CD14-positive monocyte (primary cell): Measurements from ENCODE around the gene MUC5B. TPM values are rescaled to one million over a fixed set of nuclear protein-coding genes. Genes with fewer than 3 reads are reported as not detected.

ENCODE experiments used
- DNase-seq, 3 donors: peaks; one replicate each; pipeline ENCODE4 v3.0.0-alpha.2; 2011 to 2022
- H2AFZ ChIP-seq: 2 replicates; pipeline ENCODE4 v1.6.0; 2012; ENCODE audit warnings: mild to moderate bottlenecking, low read depth, low read length, inconsistent platforms; ENCODE audit not compliant: insufficient read depth, poor library complexity, severe bottlenecking
- H3K27ac ChIP-seq, 2 donors: 1 replicate in 1 of 2; 2 replicates in 1 of 2; pipeline ENCODE4 v1.5.1; 2012 to 2013; ENCODE audit warnings: low read length in 2 of 2, control low read depth in 1 of 2, inconsistent platforms in 1 of 2, low read depth in 1 of 2, mild to moderate bottlenecking in 1 of 2
- H3K27me3 ChIP-seq, 2 donors: one replicate each; pipeline versions ENCODE4 v1.6.0 to v1.6.1; 2011 to 2013; ENCODE audit warnings: low read length in 2 of 2; ENCODE audit not compliant: control insufficient read depth in 2 of 2, insufficient read depth in 2 of 2
- H3K36me3 ChIP-seq, 2 donors: replicated peaks in 1 of 2; 1 replicate in 1 of 2; 2 replicates in 1 of 2; pipeline versions ENCODE4 v1.5.1 to v1.6.1; 2012 to 2013; ENCODE audit warnings: low read length in 2 of 2, control low read depth in 1 of 2, inconsistent platforms in 1 of 2, mild to moderate bottlenecking in 1 of 2; ENCODE audit not compliant: insufficient read depth in 2 of 2, control insufficient read depth in 1 of 2
- H3K4me1 ChIP-seq, 2 donors: 1 replicate in 1 of 2; 2 replicates in 1 of 2; pipeline versions ENCODE4 v1.5.1 to v1.6.1; 2012 to 2013; ENCODE audit warnings: low read length in 2 of 2, control low read depth in 1 of 2, inconsistent platforms in 1 of 2, mild to moderate bottlenecking in 1 of 2, moderate library complexity in 1 of 2; ENCODE audit not compliant: insufficient read depth in 2 of 2, control insufficient read depth in 1 of 2
- H3K4me2 ChIP-seq: replicated peaks from 2 replicates; pipeline ENCODE3; 2012; ENCODE audit warnings: low read length, moderate library complexity, mild to moderate bottlenecking; ENCODE audit not compliant: poor library complexity, severe bottlenecking; ENCODE audit errors: extremely low read depth
- H3K4me3 ChIP-seq, 3 experiments: fragments of 200-600 bp in 1 of 3; sonication (generic) in 1 of 3; replicated peaks in 1 of 3; 1 replicate in 2 of 3; 2 replicates in 1 of 3; pipeline ENCODE4 v1.5.1; 2011 to 2013; ENCODE audit warnings: low read length in 3 of 3, mild to moderate bottlenecking in 3 of 3, control low read depth in 2 of 3, low read depth in 2 of 3, inconsistent platforms in 1 of 3, moderate library complexity in 1 of 3
- H3K79me2 ChIP-seq: 2 replicates; pipeline ENCODE4 v1.6.0; 2012; ENCODE audit warnings: mild to moderate bottlenecking, control low read depth, inconsistent platforms, low read length, moderate library complexity; ENCODE audit not compliant: insufficient read depth
- H3K9ac ChIP-seq: 2 replicates; pipeline ENCODE4 v1.6.0; 2017; ENCODE audit warnings: low read length, mild to moderate bottlenecking; ENCODE audit not compliant: insufficient read depth, poor library complexity, severe bottlenecking
- H3K9me3 ChIP-seq, 2 donors: replicated peaks in 1 of 2; 1 replicate in 1 of 2; 2 replicates in 1 of 2; pipeline versions ENCODE4 v1.5.1 to v1.6.1; 2012 to 2013; ENCODE audit warnings: low read length in 2 of 2, control low read depth in 1 of 2; ENCODE audit not compliant: control insufficient read depth in 1 of 2, insufficient read depth in 1 of 2
- H4K20me1 ChIP-seq: 2 replicates; pipeline ENCODE4 v1.6.0; 2012; ENCODE audit warnings: mild to moderate bottlenecking, low read length, control low read depth, moderate library complexity; ENCODE audit not compliant: insufficient read depth
- H3K27ac Mint-ChIP-seq, 7 donors: one replicate each; pipeline ENCODE4 v1.8.0; 2020; ENCODE audit warnings: mild to moderate bottlenecking in 7 of 7, mixed read lengths in 7 of 7, moderate library complexity in 6 of 7, inconsistent platforms in 2 of 7
- H3K27me3 Mint-ChIP-seq, 3 donors: one replicate each; pipeline ENCODE4 v1.8.0; 2021 to 2022; ENCODE audit warnings: low read depth in 3 of 3, mild to moderate bottlenecking in 3 of 3, mixed read lengths in 3 of 3, moderate library complexity in 3 of 3, inconsistent platforms in 1 of 3
- H3K36me3 Mint-ChIP-seq, 2 donors: one replicate each; pipeline ENCODE4 v1.8.0; 2020; ENCODE audit warnings: mixed read lengths in 2 of 2, inconsistent platforms in 1 of 2, mild to moderate bottlenecking in 1 of 2
- H3K4me1 Mint-ChIP-seq: one replicate; pipeline ENCODE4 v1.8.0; 2020; ENCODE audit warnings: mild to moderate bottlenecking, mixed read lengths
- H3K4me3 Mint-ChIP-seq, 2 donors: one replicate each; pipeline ENCODE4 v1.8.0; 2020; ENCODE audit warnings: mild to moderate bottlenecking in 2 of 2, mixed read lengths in 2 of 2, moderate library complexity in 1 of 2
- H3K9me3 Mint-ChIP-seq, 7 donors: one replicate each; pipeline ENCODE4 v1.8.0; 2020 to 2022; ENCODE audit warnings: mixed read lengths in 7 of 7, mild to moderate bottlenecking in 6 of 7, moderate library complexity in 6 of 7, inconsistent platforms in 2 of 7
- CTCF ChIP-seq: fragments of 200-600 bp; IDR thresholded peaks from one replicate; pipeline ENCODE4 v1.8.0; 2022; ENCODE audit warnings: antibody characterized with exemption, mild to moderate bottlenecking
- WGBS: methylation state at CpG from one replicate; pipeline ENCODE4 v1.1.5; 2013; ENCODE audit warnings: missing lambda C conversion rate; ENCODE audit not compliant: insufficient coverage; 5-methylcytosine and 5-hydroxymethylcytosine counted together
- intact Hi-C, 2 donors: fragments of 100-400 bp; cut with micrococcal nuclease; formaldehyde crosslinking; loops; one replicate each; pipeline versions ENCODE4 v1.15.0 to v1.15.1; 2023
- polyA plus RNA-seq, 3 donors: library from polyadenylated mRNA; depleted of rRNA in 1 of 3; unstranded in 2 of 3; stranded (reverse) in 1 of 3; fragments of 300-500 nt in 2 of 3; fragments of >200 nt in 1 of 3; fragmentation: Illumina TruSeq in 2 of 3; gene quantifications; 1 replicate in 2 of 3; 2 replicates in 1 of 3; pipeline ENCODE4 v1.2.3, GENCODE V29; 2012 to 2021

MUC5B gene
- polyA plus RNA-seq, 3 donors: not detected

GRCh38 chr11:1254086-1254648 is 31.3 kb downstream of the MUC5B start:
- TF ChIP-seq CTCF: no peak
- Histone ChIP-seq H2AFZ (no peak overlapping the region), H3K79me2 (no peaks in the 10 kb centered on the region), H3K36me3 (no peaks in the 10 kb centered on the region), H3K27me3 (no peaks in the 10 kb centered on the region), H3K4me2 (no peak overlapping the region), H4K20me1 (no peaks in the 10 kb centered on the region), H3K27ac (no peak overlapping the region), H3K4me1 (no peaks in the 10 kb centered on the region), H3K4me3 (no peak overlapping the region), H3K9ac (no peak overlapping the region), H3K9me3 (peaks cover 14 to 35% of the 10 kb centered on the region in 2 donors)
- Mint-ChIP-seq H3K36me3 (no peaks in the 10 kb centered on the region), H3K4me1 (no peaks in the 10 kb centered on the region), H3K27me3 (peaks cover 0 to 4% (median 0%) of the 10 kb centered on the region in 3 donors), H3K9me3 (peaks cover 22 to 35% (median 32%) of the 10 kb centered on the region in 7 donors), H3K4me3 (no peak overlapping the region), H3K27ac (no peak overlapping the region)
- 93% methylated on average over 15 of the region's 22 CpGs for WGBS
- no peak for DNase-seq
- intact Hi-C loops: no loop called here

DNA sequence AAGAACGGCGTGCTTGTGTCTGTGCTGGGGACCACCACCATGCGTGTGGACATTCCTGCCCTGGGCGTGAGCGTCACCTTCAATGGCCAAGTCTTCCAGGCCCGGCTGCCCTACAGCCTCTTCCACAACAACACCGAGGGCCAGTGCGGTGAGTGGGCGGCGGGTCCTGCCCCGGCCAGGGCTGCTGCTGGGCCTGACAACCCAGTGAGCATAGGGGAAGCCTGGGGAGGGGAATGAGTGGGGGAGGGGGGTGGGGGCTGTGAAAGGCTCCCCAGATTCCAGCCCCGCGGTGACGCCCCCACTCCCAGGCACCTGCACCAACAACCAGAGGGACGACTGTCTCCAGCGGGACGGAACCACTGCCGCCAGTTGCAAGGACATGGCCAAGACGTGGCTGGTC is 31.9 kb downstream of the MUC5B start:
- H3K4me1 Mint-ChIP-seq: no peaks in the 10 kb centered on the region
- Histone ChIP-seq H3K27ac (no peak overlapping the region), H3K9me3 (peaks cover 11 to 29% of the 10 kb centered on the region in 2 donors), H3K4me2 (no peak overlapping the region), H3K79me2 (no peaks in the 10 kb centered on the region), H2AFZ (no peak overlapping the region), H3K4me3 (no peak overlapping the region), H4K20me1 (no peaks in the 10 kb centered on the region), H3K4me1 (no peaks in the 10 kb centered on the region), H3K36me3 (no peaks in the 10 kb centered on the region), H3K9ac (no peak overlapping the region), H3K27me3 (no peaks in the 10 kb centered on the region)
- H3K36me3 Mint-ChIP-seq: no peaks in the 10 kb centered on the region
- H3K4me3 Mint-ChIP-seq: no peak overlapping the region
- peaks cover 19 to 31% (median 28%) of the 10 kb centered on the region in 7 donors for H3K9me3 Mint-ChIP-seq
- peaks cover 0 to 4% (median 0%) of the 10 kb centered on the region in 3 donors for H3K27me3 Mint-ChIP-seq
- no peak overlapping the region for H3K27ac Mint-ChIP-seq
- intact Hi-C loops: no loop called here
- no peak for TF ChIP-seq CTCF
- no peak for DNase-seq
- 95% methylated on average over 12 of the region's 19 CpGs for WGBS
